Measurements from ENCODE around the gene RBFOX2.

Gene RBFOX2

GRCh38 chr22:35870517-35871293 is 157.9 kb downstream of the RBFOX2 start:
- no peak for TF ChIP-seq CTCF (conservative IDR thresholded peaks at IDR 0.05; ENCODE audit: low read depth, low read length)
- DNase-seq (ENCODE audit: low read depth), result no peak
- no peak overlapping the region for H3K4me3 ChIP-seq (ENCODE audit: low read length)

GRCh38 chr22:35868938-35869337 is 159.7 kb downstream of the RBFOX2 start:
- no peak for DNase-seq (ENCODE audit: low read depth)
- no peak for TF ChIP-seq CTCF (conservative IDR thresholded peaks at IDR 0.05; ENCODE audit: low read depth, low read length)

GRCh38 chr22:35866651-35867050 is 162.0 kb downstream of the RBFOX2 start:
- no peak for DNase-seq (ENCODE audit: low read depth)
- H3K4me3 ChIP-seq (ENCODE audit: low read length), result no peak overlapping the region
- TF ChIP-seq CTCF (conservative IDR thresholded peaks at IDR 0.05; ENCODE audit: low read depth, low read length), result no peak

More at GRCh38 chr22:35868938-35869337, 159.7 kb downstream of the RBFOX2 start:
- H3K4me3 ChIP-seq (ENCODE audit: low read length), result no peak overlapping the region

GRCh38 chr22:35864545-35865165 is 164.0 kb downstream of the RBFOX2 start:
- DNase-seq (ENCODE audit: low read depth), result no peak
- no peak overlapping the region for H3K4me3 ChIP-seq (ENCODE audit: low read length)
- TF ChIP-seq CTCF (conservative IDR thresholded peaks at IDR 0.05; ENCODE audit: low read depth, low read length), result no peak

- no peak overlapping the region for H3K4me3 ChIP-seq (ENCODE audit: low read length)
- TF ChIP-seq CTCF (conservative IDR thresholded peaks at IDR 0.05; ENCODE audit: low read depth, low read length), result no peak
- DNase-seq (ENCODE audit: low read depth), result no peak
Measured at GRCh38 chr22:35863432-35863831, 165.2 kb downstream of the RBFOX2 start.

GRCh38 chr22:35862697-35863096 is 165.9 kb downstream of the RBFOX2 start:
- H3K4me3 ChIP-seq (ENCODE audit: low read length), result no peak overlapping the region
- TF ChIP-seq CTCF (conservative IDR thresholded peaks at IDR 0.05; ENCODE audit: low read depth, low read length), result no peak
- no peak for DNase-seq (ENCODE audit: low read depth)

GRCh38 chr22:35861451-35861850 is 167.2 kb downstream of the RBFOX2 start:
- no peak for DNase-seq (ENCODE audit: low read depth)
- no peak for TF ChIP-seq CTCF (conservative IDR thresholded peaks at IDR 0.05; ENCODE audit: low read depth, low read length)
- no peak overlapping the region for H3K4me3 ChIP-seq (ENCODE audit: low read length)

Measured in retinal pigment epithelial cell (primary cell).